HG02884 (cell line): Measurements from ENCODE around the gene CGN.

Source experiments
- ATAC-seq: cut with Tn5 transposase; IDR thresholded peaks from one replicate; pipeline ENCODE4 v1.9.1; 2021; ENCODE audit warnings: mild to moderate bottlenecking, moderate library complexity; ENCODE audit not compliant: unreplicated experiment

Gene CGN

GRCh38 chr1:151523326-151523725, 12.1 kb downstream of the CGN start:
- ATAC-seq = no peak

- no peak for ATAC-seq
Observed at GRCh38 chr1:151524736-151525135, 13.5 kb downstream of the CGN start.

- no peak for ATAC-seq
Observed at GRCh38 chr1:151526735-151527525, 15.7 kb downstream of the CGN start.

GRCh38 chr1:151529211-151529702, 18.1 kb downstream of the CGN start:
- no peak for ATAC-seq

- ATAC-seq = no peak
Observed at GRCh38 chr1:151529781-151530180, 18.6 kb downstream of the CGN start.

- ATAC-seq = no peak
Observed at GRCh38 chr1:151530461-151530860, 19.3 kb downstream of the CGN start.

- ATAC-seq = no peak
Observed at GRCh38 chr1:151533870-151534269, 22.7 kb downstream of the CGN start.

- ATAC-seq = no peak
Observed at GRCh38 chr1:151534662-151535278, 23.6 kb downstream of the CGN start.

GRCh38 chr1:151535326-151536271, 24.4 kb downstream of the CGN start:
- ATAC-seq = no peak

- no peak for ATAC-seq
Observed at GRCh38 chr1:151536499-151536898, 25.3 kb downstream of the CGN start.

- no peak for ATAC-seq
Observed at GRCh38 chr1:151537112-151537511, 25.9 kb downstream of the CGN start.

GRCh38 chr1:151539321-151540020, 28.3 kb downstream of the CGN start:
- peak; percentile 30 for ATAC-seq

GRCh38 chr1:151540021-151540981, 29.1 kb downstream of the CGN start, which contains the start of gene TUFT1:
Gene TUFT1 (plus strand): TSS chr1:151540309. CDS start chr1:151540367, 58 bp downstream.
- ATAC-seq = peak; percentile 97

- ATAC-seq = no peak
Observed at GRCh38 chr1:151540982-151541377, 29.8 kb downstream of the CGN start.

GRCh38 chr1:151541752-151542151, 30.6 kb downstream of the CGN start:
- ATAC-seq = no peak

- ATAC-seq = no peak
Observed at GRCh38 chr1:151542710-151543129, 31.5 kb downstream of the CGN start.

GRCh38 chr1:151545542-151545941, 34.4 kb downstream of the CGN start:
- ATAC-seq = no peak

- no peak for ATAC-seq
Observed at GRCh38 chr1:151546011-151546925, 35.1 kb downstream of the CGN start.
